Measurements from ENCODE around the gene TMEM35B.
"Not testable (repeated sequence)": the region's sequence is repeated elsewhere in the genome, so short reads cannot be mapped to it uniquely, and the experiment has no call there.

The TMEM35B gene

GRCh38 chr1:35014486-35014885 is 29.3 kb upstream of the TMEM35B start:
- TF ChIP-seq CTCF (IDR thresholded peaks at IDR 0.05; ENCODE audit: low read depth, low read length), result no peak
- DNase-seq (ENCODE audit: extremely low read depth, low read depth), result no peak

- no peak for TF ChIP-seq CTCF (IDR thresholded peaks at IDR 0.05; ENCODE audit: low read depth, low read length)
- DNase-seq (ENCODE audit: extremely low read depth, low read depth), result no peak
Measured at GRCh38 chr1:35005711-35006110, 20.6 kb upstream of the TMEM35B start.

GRCh38 chr1:35001743-35002142 is 16.6 kb upstream of the TMEM35B start:
- no peak for TF ChIP-seq CTCF (IDR thresholded peaks at IDR 0.05; ENCODE audit: low read depth, low read length)
- no peak for DNase-seq (ENCODE audit: extremely low read depth, low read depth)

GRCh38 chr1:34994878-34995277 is 9.7 kb upstream of the TMEM35B start:
- no peak for DNase-seq (ENCODE audit: extremely low read depth, low read depth)
- TF ChIP-seq CTCF (IDR thresholded peaks at IDR 0.05; ENCODE audit: low read depth, low read length), result no peak

GRCh38 chr1:34988581-34988980 is 3.4 kb upstream of the TMEM35B start:
- no peak for TF ChIP-seq CTCF (IDR thresholded peaks at IDR 0.05; ENCODE audit: low read depth, low read length)

DNA sequence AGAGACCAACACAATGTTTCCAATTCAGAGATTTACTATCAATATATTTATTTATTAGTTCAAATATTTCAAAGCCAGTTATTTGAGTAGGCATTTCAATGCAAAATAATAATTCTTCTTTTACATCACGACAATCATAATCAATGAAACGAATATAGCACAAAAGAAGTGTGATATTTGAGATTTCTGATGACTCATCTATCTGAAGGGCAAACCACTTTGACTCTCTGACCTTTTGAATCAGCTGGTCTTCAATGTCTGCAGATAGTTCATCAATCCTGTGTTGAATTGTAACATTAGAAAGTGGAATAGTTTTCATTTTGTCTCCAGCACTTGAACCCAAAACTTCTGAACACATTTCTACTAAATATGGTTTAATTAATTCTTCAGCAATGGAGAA is 3.0 kb upstream of the TMEM35B start:
- DNase-seq (ENCODE audit: extremely low read depth, low read depth), result no peak
- no peak for TF ChIP-seq CTCF (IDR thresholded peaks at IDR 0.05; ENCODE audit: low read depth, low read length)

More at GRCh38 chr1:34988581-34988980, 3.4 kb upstream of the TMEM35B start:
- no peak for DNase-seq (ENCODE audit: extremely low read depth, low read depth)

- no peak for TF ChIP-seq CTCF (IDR thresholded peaks at IDR 0.05; ENCODE audit: low read depth, low read length)
- no peak for DNase-seq (ENCODE audit: extremely low read depth, low read depth)
Measured at GRCh38 chr1:34987018-34987417, 1.9 kb upstream of the TMEM35B start.

DNA sequence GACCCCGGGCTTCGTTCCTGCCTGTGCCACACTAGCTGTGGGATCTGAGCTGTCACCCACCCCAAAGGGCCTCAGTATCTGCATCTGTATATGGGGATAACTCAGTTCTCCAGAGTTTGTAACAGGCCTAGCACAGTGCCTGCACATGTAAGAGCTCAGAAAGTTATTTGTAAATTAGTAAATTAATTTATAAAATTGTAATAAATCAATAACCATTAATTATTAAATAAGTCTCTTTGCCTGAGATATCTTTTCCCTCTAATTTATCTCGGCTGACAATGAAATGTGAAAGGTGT is 410 bp upstream of the TMEM35B start:
- DNase-seq (ENCODE audit: extremely low read depth, low read depth), result not testable (repeated sequence)

Data from AG09319 (cell line).